Raji (cell line): ENCODE measurements around the gene KCNMB2.

Experiments
- POLR2A ChIP-seq: IDR thresholded peaks from 2 replicates; pipeline ENCODE4 v1.6.1; 2011; ENCODE audit warnings: low read depth, low read length, control low read depth; ENCODE audit not compliant: insufficient read depth

The KCNMB2 gene

DNA sequence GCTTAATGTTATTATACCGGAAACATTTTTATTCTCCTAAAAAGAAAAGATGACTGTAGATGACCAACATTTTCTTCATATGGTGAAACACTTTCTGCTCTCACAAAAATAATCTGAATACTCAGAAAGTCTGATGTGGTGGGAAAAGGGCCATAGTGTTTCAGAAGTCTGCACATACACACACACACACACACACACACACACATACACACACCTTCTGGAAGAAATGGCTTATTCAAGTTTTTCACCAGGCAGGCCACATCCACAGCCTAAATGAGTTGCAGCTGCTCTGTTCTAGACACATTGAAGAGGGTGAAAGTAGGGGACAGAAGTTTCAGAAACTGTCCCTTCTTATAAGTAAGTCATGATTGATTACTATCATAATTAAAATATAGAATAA, 315.3 kb downstream of the KCNMB2 start:
- no peak for TF ChIP-seq POLR2A

DNA sequence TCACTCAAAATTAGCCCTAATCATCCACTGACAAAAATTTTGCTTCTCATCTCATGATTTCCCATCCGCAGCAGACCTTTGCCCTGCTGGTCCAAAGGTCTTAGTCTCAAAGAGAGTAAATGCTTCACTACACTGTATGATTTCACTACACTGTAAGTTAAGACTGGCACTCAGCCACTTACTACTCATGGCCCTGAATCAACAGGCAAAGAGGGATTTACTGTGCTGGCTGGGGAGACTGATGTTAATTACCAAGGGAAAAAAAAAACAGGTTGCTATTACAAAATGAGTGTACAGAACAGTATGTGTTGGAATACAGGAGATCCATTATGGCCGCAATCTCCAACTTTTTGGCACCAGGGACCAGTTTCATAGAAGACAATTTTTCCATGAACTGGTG, 320.6 kb downstream of the KCNMB2 start:
- no peak for TF ChIP-seq POLR2A

DNA sequence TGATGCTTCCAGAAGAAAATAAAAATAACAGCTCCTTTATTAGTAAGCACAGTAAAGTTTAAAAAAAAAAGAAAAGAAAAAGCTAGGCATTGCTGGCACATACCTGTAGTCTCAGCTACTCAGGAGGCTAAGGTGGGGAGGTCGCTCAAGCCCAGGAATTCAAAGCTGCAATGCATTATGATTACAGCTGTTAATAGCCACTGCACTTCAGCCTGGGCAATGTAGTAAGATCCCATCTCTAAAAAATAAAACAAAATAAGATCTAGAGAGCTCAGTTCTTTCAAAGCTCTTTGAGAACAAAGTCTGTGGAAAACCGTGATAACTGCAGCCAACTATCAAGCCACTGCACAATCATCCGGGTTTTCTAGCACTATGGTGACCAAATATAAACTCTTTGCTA, 323.1 kb downstream of the KCNMB2 start:
- no peak for TF ChIP-seq POLR2A

DNA sequence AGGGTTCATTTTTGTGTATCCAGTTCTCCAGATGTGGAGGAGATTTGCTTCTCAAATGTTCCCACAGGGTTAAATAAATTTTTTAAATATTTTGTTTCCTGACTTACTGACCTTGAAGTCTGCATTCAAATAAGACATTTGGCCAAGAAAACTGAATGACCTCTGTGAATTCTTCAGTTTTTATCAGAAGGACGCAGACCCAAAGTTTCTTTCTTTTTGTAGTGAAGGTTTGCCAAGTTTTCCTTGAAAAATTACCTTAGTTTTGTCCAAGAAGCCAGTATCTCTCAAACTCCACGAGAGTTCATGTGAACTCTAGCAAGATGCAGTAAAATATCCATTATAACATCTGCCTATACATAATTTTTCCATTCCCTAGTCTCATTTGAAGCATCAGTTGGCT, 332.4 kb downstream of the KCNMB2 start:
- TF ChIP-seq POLR2A = no peak

DNA sequence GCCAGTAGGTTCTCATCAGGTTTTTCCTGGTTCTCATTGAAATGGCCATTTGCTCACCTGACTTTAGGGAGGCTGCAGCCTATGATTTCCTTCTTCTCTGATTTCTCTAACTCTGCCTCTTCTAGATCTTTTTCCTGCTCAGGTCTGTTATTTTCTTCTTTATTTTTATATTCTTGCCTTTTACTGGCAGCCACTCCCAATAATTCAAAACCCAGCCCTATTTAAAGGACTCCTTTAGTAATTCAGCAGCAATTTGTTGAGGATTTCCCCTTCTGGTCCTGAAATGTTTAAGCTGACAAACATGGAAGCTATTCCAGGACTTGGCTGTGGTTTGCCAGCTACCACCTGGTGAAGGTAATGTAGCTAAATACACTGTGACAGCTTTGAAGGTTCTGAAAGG, 333.8 kb downstream of the KCNMB2 start:
- no peak for TF ChIP-seq POLR2A

DNA sequence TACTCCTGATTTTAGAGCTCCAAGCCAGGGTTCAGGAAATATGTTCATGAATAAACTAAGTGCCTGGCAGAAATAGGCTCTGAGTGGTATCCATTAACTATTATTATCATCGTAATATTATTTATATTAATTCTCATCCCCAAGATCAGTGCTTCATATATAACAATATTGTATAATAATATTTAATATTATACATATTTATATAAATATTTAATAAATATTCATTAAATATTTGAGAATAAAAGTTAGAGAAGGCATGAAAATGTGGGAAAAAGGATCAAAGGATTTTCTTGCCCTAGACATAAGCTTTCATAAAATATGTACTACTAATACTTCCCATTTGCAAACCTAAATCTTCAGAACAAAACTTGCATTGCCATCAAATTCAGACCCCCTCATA, 338.9 kb downstream of the KCNMB2 start:
- no peak for TF ChIP-seq POLR2A

DNA sequence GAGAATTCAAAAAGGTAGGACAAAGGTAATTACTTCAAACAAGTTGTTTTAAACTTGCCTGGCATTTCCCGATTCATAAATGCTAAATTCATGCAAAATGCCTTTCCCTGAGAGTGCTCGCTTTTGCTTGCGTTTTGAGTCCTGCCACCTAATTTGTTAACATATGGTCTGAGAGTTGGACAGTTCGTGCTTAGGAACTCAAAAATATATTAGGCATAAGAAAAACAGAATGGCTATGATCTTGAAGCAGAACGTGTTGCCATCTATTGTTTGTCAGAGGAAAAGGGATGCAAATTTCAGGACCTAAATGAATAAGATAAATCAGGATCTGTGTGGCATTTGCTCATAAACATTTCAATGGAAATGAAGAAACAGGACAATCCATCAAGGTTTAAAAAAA, 339.6 kb downstream of the KCNMB2 start:
- TF ChIP-seq POLR2A = no peak

DNA sequence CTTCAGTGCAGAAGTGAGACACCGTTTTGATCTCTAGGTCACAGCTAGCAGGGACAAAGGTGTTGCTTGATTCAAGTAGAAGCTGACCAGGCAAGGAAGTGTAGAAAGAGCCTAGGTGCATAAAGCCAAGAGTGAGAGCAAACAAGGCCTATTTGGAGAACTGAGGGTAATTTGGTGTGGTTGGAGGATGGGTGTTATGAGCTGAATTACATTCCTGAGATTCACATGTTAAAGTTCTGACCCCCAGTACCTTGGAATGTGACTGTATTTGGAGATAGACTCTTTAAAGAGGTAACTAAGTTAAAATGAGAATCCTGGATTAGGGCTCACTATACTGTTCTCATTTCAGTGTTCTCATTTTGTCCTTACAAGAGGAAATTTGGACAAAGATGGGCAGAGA, 344.0 kb downstream of the KCNMB2 start:
- TF ChIP-seq POLR2A = no peak
